HepG2 (cell line): ENCODE results near the gene IGFBP5.

Experiments
- CREB1 ChIP-seq, 2 experiments: fragments of 450-650 bp in 1 of 2; IDR thresholded peaks; 2 replicates each; pipeline ENCODE4 v1.6.1; 2016 to 2017; ENCODE audit warnings: control low read depth in 1 of 2, mild to moderate bottlenecking in 1 of 2, missing compliant biosample characterization in 1 of 2, missing genetic modification characterization in 1 of 2
- CTCF ChIP-seq: sonication (generic); formaldehyde crosslinking; IDR thresholded peaks from 2 replicates; pipeline ENCODE4 v1.5.0; 2020; ENCODE audit warnings: mild to moderate bottlenecking, missing genetic modification reagents, moderate library complexity
- POGZ ChIP-seq: sonication (generic); formaldehyde crosslinking; IDR thresholded peaks from 2 replicates; pipeline ENCODE4 v1.4.0; 2020; ENCODE audit warnings: mild to moderate bottlenecking, missing genetic modification reagents
- POLR2AphosphoS5 ChIP-seq: IDR thresholded peaks from 2 replicates; pipeline ENCODE4 v1.6.1; 2012; ENCODE audit warnings: low read depth, low read length
- TAF1 ChIP-seq: sonication (generic); formaldehyde crosslinking; IDR thresholded peaks from 2 replicates; pipeline ENCODE4 v1.4.0; 2020; ENCODE audit warnings: missing genetic modification reagents
- ZFP62 ChIP-seq: sonication (generic); formaldehyde crosslinking; IDR thresholded peaks from 2 replicates; pipeline ENCODE4 v1.4.0; 2020; ENCODE audit warnings: missing genetic modification reagents
- ZFX ChIP-seq: sonication (generic); formaldehyde crosslinking; IDR thresholded peaks from 2 replicates; pipeline ENCODE4 v1.4.0; 2020; ENCODE audit warnings: mild to moderate bottlenecking, low read depth, missing genetic modification reagents, moderate library complexity
- ZNF121 ChIP-seq: sonication (generic); formaldehyde crosslinking; IDR thresholded peaks from 2 replicates; pipeline ENCODE4 v1.5.0; 2020; ENCODE audit warnings: mild to moderate bottlenecking, missing genetic modification reagents
- ZNF253 ChIP-seq: sonication (generic); formaldehyde crosslinking; IDR thresholded peaks from 2 replicates; pipeline ENCODE4 v1.8.0; 2022; ENCODE audit warnings: mild to moderate bottlenecking, missing genetic modification reagents, borderline replicate concordance

- TF ChIP-seq ZNF253 (CRISPR knock-in tag) (no peak), ZFX (CRISPR knock-in tag) (no peak), TAF1 (CRISPR knock-in tag) (no peak), POLR2AphosphoS5 (no peak), CREB1 (IDR thresholded peaks at IDR 0.05) (no peak), CREB1 (CRISPR knock-in tag; IDR thresholded peaks at IDR 0.05) (no peak), POGZ (no peak), ZNF121 (CRISPR knock-in tag) (no peak), CTCF (CRISPR knock-in tag) (no peak), ZFP62 (no peak)
Observed at GRCh38 chr2:216677439-216678097, 17.8 kb downstream of the IGFBP5 start.
